HS-5 (cell line): ENCODE results near the gene POU2AF2.
"Not testable (repeated sequence)": the region's sequence is repeated elsewhere in the genome, so short reads cannot be mapped to it uniquely, and the experiment has no call there.

Experiments used
- DNase-seq: peaks from one replicate; pipeline ENCODE4 v3.0.0-alpha.2; 2012; ENCODE audit warnings: low read depth

The POU2AF2 gene, protein sequence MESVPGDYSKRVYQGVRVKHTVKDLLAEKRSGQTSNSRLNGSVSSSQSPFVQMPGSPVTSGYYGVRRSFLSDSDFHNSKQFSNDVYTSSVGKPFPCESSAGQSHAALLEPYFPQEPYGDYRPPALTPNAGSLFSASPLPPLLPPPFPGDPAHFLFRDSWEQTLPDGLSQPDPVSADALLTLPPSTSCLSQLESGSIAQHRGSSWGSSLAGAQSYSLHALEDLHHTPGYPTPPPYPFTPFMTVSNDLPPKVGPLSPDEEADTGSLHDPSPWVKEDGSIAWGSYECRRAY

DNA sequence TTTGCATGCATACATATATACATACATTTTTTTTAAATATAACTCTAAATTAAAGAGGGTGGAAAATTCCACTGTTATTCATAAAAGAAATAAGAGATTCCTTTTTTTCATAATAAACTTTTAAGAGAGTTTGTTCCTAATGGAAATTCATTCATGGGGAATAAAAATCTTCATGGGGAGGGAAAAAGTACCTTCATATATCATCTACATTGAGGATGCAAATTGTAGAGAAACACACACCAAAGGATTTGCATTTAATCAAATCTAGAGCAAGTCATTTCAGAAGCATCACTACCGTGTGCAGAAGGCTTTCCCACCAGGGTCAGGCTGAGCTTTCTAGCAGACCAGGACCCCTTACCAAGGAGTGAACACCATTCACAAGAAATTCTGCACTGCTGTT, at the start of gene POU2AF2:
POU2AF2 (plus strand) TSS at position 301 of the 400 bp plus-strand sequence. CDS start 129 bp downstream, outside the sequence.
- DNase-seq: no peak

DNA sequence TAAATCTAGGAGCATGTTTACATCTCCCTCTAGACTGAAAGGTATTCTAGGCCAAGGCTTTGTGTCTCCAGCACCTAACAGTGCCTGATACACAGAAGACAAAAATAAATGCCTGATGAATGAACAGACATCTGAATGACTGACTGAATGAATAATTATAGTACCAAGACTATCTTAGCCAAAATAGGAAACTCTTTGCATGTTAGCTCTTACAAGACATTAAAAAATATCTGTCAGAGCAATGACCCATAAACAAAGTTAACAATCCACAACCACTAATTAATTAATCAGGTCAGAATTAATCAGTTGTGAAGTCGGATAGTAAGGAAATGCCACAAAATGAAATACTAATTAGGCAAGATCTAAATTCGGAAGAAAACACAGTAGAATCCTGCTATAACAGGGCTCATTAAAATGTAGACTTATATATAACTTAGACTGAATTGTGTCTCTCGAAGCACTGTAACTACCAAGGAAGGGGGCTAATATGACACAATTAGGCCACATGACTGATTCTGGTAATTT, 45.5 kb upstream of the POU2AF2 start:
- no peak for DNase-seq

DNA sequence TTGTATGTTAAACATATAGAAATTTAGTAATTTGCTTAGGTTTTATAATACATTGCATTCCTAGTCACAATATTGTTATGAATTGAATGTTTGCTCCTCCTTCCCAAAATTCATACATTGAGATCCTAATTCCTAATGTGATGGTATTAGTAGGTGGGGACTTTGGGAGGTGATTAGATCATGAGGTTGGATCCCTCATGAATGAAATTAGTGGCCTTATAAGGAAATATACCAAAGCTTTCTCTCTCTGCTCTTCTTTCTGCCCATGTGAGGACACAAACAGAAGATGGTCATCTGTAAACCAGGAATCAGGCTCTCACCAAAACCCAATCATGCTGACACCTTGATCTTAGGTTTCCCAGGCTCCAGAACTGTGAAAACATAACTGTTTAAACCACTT, 41.3 kb upstream of the POU2AF2 start:
- DNase-seq: no peak

DNA sequence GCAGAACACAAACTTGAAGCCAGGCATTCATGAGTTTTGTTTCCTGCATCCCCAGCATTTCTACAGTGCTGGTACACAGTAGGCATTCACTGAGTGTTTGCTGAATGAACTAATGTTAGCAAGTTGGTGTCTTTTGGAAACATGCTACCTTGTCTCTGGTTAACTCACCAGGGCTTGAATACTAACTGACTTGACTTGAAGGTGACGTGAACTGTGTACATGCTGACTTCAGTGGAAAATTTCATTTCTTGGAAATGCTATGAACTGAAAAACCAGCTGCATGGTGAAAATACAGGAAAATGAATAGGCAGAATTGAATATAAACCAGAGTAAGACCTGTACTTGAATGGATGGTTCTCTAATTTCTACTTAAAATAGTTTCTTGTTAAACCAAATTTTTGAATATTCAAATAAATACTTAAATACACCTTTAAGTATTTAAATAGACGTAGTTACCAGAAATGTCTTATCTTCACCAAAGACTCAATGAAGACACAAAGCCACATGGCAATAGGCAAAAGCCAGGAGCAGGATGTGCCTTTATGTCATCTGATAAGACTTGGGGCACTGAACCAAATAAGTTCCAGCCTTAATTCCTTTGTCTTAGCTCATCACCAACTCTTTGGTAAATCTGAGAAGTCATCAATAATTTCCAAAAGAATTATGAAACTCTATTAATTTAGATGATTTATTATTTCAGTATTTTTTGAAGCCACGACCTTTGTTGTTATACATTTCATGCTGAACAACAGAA, 39.7 kb upstream of the POU2AF2 start:
- no peak for DNase-seq

DNA sequence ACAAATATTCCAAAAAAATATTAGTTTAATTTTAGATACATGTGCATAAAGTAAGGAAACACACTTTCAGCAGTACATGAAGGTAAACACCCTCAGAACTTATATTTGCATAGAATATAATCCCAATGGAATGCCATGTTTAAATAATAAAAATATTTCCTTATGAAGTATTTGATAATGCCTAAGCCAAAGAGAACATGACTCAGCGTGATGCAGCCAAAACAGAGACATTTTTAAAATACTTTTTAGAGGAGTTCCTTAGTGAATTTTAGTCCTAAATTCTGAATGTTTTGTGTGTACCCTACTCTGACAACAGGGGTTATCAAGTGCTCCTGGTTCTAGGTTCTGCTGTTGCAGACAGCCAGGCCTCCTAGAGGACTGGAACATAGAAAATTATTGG, 39.1 kb upstream of the POU2AF2 start:
- peak; percentile 63 for DNase-seq

DNA sequence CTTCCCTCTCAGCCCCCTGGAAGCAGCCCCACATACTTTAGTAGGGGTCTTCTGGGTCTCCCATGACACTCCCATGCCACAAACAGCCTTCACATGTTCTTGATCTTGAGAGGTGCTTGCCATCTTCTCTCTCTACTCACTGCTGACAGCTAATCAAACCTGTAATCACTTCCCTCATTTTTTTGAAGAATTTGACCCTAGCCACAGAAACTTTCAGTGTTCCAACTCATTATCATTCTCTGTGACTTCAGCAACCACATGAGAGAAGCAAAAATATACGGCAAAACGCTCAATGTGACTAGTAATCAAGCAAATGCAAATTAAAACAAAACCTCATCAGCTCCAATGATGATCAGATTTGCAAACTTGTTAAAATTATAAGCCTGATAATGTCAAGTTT, 38.3 kb upstream of the POU2AF2 start:
- DNase-seq: no peak

DNA sequence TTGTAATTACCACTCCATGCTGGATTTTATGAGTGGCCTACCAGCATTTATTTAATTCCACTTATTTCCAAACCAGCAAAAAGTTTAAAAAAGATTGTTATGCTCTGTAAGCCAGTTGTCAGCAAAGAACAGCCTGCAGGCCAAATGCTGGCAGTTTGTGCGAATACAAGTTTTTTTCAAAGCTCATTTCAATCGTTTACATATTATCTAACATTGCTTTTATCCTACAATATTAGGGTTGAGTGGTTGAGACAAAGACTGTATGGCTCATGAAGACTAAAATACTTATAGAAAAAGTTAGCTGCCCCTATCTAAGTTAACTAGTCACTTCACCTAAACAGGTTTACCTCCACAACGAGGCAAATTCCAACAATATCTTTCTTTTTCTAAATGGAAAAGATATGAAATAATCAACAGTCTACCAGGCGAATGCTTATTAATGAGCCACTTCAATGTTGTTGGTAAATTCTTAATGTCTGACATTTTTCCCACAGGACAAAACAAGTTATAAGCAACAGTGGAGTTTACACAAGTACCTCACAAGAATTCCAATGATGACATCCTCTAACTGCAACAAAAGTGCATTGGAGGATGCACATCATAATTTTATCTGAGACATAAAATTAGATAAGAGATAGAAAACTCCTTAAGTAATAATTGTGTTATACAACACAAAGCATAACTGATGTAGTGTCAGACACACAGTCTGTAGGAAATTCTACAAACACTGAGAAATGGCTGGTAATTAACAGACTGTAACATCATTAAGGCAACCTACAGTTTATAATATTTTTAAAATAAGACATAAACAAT, 35.8 kb upstream of the POU2AF2 start:
- DNase-seq: no peak

DNA sequence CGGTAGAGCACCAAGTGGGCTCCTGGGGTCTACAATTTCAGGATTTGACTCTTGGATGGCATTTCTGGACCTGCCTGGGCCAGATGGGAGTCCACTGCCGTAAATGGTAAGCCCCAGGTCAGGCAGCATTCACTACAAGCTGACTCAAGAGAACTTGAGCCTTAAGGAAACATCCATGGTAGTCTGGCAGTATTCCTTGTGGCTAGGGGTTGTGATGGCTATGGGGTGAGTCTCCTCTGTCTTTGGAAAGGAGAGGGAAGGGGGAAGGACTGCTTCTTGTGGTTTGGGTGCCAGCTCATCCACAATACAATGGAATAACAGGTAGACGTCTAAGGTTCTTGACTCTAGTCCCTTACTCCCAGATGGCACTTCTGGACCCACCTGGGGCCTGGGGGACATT, 32.3 kb upstream of the POU2AF2 start:
- no peak for DNase-seq

DNA sequence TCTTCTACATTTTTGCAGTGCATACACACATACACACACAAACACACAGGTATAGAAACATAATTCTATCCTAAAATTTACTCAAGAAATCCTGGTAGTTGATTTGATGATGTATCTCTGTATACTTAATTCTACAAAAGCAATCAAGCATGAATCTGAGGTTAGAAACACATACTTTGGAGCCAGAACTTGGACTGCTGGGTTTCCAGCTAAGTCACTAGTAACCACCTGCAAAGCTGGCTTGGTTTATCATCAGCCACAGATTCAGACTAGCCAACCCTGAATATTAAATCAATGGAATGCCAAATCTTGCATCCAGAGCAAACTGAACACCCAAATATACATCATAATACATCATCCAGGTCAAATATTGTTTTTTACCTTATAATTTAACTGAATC, 24.8 kb upstream of the POU2AF2 start:
- no peak for DNase-seq

DNA sequence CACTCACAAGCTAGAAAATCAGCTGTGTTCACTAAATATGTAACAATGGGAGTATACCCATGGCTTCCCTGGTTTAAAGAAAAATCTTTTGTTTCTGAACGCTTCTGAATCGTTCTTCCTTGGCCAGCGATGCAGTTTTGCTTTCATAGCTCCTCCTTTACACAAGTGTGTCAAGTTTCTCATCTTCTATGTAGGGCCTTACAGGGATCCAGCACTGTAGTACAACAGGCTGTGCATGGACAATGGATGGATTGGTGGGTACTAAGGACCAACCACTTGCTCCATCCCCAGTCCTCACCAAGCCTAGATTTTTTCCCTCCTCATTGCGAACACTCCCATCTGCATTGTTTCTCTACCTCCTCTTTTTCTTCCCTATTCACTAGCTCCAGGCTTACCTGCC, 24.3 kb upstream of the POU2AF2 start:
- no peak for DNase-seq

DNA sequence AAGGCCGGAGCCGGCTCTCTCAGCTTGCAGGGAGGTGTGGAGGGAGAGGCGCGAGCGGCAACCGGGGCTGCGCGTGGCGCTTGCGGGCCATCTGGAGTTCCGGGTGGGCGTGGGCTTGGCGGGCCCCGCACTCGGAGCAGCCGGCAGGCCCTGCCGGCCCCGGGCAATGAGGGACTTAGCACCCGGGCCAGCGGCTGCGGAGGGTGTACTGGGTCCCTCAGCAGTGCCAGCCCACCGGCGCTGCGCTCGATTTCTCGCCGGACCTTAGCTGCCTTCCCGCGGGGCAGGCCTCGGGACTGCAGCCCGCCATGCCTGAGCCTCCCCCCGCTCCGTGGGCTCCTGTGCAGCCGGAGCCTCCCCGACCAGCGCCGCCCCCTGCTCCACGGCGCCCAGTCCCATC, 23.6 kb upstream of the POU2AF2 start:
- DNase-seq: not testable (repeated sequence)

DNA sequence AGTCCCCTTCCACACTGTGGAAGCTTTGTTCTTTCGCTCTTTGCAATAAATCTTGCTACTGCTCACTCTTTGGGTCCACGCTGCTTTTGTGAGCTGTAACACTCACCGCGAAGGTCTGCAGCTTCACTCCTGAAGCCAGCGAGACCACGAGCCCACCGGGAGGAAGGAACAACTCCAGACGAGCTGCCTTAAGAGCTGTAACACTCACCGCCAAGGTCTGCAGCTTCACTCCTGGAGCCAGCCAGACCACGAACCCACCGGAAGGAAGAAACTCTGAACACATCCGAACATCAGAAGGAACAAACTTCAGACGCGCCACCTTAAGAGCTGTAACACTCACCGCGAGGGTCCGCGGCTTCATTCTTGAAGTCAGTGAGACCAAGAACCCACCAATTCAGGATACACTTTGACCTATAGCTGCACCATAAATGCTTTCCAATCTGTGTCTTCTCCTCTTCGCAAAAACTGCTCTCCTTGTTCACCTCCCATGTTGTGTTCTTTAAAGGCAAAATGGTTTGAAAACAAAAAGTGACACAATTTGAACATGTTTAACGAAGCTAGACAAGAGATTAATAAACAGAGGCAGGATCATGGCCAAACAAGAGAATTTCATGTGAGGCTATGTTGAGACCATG, 22.6 kb upstream of the POU2AF2 start:
- not testable (repeated sequence) for DNase-seq

DNA sequence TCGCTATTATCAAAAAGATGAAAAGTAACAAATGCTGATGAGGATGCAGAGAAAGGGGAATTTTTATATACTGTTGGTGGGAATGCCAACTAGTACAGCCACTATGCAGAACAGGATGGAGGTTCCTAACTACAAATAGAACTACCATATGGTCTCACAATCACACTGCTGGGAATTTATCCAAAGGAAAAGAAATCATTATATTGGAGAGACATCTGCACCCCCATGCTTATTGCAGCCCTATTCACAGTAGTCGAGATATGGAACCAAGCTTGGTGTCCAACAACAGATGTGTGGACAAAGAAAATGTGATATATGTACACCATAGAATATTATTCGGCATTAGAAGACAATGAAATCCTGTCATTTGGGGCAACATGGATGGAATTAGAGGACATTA, 19.6 kb upstream of the POU2AF2 start:
- DNase-seq: no peak

DNA sequence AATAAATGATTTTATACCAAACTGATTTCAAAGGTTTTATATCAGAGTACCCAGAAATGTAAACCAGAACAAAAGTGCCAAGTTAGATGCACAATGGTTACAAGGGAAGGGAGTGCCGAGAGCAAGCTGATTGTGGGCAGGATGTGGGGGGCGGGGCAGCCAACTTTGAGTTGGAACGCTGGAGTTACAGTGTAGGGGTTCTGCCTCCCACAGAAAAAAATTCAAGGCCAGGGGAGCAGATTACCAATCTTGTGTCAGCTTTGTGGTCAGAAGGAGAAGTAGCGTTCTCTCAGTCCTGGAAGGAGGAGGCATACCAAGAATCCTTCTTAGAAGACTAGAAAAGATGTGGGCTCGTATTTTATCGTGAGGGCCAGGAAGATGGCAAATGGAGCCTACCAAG, 15.9 kb upstream of the POU2AF2 start:
- DNase-seq: no peak

DNA sequence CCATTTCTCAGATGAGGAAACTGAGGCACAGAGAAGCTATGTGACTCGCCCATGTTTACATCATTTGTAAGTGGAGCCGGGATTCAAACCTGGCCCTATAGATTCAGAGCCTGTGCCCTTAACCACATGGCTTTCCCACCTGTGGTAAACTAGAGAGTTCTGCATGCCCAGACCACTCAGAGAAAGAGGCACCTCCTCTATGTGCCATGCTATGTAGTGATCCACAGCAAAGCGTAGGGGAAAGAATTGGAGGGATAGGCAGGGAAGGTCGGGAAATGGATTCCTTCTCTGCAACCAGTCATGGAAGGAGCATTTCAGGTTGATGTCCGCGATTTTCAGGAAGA, 15.4 kb upstream of the POU2AF2 start:
- peak; percentile 2 for DNase-seq

DNA sequence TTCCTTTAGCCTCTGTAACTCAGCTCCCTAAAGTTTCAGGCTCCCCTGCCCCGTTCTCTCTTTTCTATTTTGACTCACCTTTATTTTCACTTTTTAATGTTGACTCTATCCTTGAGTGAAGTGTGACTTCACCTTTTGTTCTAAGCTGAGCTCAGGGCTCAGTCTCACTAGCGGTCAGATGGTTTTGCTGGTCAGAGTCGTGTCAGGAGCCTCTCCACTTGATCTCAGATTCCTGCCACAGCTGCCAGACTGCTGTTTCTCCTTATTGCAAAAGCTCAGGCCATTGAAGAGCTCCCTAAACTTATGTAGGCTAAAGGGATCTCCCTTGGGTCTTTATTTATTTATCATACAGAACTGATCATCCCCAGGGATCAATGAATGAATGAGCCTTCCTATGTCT, 13.7 kb upstream of the POU2AF2 start:
- DNase-seq: no peak

DNA sequence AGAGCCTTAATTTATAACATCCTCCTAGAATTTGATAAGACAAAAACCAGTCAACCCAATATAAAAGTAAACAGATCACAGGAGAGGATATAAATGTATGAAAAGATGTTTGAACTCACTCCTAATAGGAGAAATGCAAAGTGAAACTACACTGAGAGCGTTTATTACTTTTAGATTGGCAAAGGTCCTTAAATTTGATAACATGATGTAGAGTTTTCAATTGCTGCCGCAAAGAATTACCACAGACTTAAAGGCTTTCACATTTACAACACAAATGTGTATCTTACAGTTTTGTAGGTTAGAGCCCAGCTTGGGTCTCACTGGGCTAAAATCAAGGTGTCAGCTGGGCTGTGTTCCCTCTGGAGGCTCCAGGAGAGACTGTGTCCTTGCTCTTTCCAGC, 9.1 kb upstream of the POU2AF2 start:
- no peak for DNase-seq

DNA sequence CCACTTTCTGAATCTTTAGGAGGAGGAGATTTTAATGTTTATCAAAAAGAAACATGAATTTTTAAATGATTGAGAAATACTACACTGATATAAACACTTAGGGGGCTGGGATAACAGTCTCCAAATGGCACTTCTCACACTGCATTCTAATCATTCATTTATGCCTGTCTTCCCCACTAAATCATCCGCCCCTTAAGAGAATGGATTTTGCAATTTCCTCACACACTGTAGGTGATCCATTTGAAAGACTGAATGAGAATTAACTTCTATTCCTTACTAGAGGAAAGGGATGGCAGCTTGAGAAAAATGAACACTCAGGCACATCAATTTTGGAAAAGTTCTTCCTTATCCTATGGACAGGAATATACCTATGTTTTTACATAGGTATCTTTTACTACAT, 7.6 kb upstream of the POU2AF2 start:
- no peak for DNase-seq

DNA sequence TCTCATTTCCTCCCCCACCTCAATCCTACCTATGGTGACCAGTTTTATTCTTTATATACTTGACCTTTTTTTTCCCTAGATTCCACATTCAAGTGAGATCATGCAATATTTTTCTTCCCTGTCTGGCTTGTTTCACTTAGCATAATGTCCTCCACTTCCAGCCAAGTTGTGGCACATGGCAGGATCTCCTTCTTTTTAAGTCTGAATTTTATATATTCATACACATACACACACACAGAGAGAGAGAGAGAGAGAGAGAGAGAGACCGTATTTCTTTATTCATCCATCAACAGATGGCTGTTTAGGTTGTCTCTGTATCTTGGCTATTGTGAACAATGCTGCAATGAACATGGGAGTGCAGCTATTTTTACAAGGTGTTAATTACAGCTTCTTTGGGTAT, 1.4 kb downstream of the POU2AF2 start:
- DNase-seq: no peak

DNA sequence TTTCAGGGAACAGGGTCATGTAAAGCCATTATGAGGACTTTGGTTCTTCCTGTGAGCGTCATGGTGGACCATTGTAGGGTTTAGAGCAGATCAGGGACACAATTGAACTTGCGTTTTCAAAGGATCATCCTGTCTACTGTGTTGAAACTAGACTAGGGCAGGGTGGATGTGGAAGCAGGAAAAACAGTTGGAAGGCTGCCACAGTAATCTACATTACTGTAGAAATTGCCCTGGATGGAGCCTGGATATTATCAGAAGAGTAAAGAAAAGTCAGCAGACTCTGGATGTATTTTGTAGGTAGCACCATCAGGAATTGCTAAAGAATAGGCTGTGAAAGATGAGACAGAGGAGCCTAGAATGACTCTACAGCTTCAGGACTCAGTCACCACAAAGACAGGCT, 5.4 kb downstream of the POU2AF2 start:
- DNase-seq: no peak

DNA sequence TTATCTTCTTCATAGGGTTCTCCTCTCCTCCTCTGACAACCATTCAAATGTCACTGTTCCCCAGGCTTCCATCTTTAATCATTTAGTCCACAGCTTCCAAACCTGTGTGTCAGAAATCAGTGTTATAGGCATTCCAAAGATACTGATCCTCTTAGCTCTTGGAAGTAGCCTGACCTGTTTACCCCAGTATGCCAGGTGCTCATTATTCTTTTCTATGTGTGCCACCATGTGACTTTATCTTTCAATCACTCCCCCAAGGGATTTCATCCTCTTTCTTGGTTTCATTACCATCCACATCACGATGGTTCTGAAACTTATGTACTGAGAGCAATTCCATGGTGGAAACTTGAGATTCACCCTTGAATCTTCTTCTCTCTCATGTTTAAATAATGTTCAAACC, 7.6 kb downstream of the POU2AF2 start:
- DNase-seq: no peak

DNA sequence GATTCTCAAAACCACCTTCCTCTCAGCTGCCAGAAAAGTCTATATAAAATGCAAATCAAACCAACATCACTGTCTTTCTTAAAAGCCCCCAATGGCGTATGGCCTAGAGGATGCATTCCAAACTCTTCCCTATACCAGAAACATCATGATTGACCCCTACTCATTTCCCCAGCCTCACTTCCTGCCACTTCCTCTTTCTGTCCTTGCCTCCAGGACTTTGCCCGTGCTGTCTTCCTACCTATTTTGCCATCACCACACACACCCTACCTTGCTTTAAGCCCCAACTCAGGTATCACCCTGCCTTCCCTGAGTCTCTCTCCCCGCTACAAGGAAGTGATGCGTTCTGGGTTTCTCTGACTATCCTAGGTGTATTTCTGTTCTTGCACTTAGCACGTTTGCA, 8.1 kb downstream of the POU2AF2 start:
- DNase-seq: no peak
